IMR-90 (cell line): ENCODE data around the gene AMTN. TPM values are rescaled to one million over a fixed set of nuclear protein-coding genes. Genes with fewer than 3 reads are reported as not detected.
"Not testable (repeated sequence)": the region's sequence is repeated elsewhere in the genome, so short reads cannot be mapped to it uniquely, and the experiment has no call there.

Experiments
- ATAC-seq: fragments of 200-7000 bp; cut with Tn5 transposase; 2 replicates; pipeline ENCODE4 v1.9.1; 2020; ENCODE audit warnings: low read depth, mild to moderate bottlenecking, moderate library complexity
- BruUV-seq: library from RNA; stranded (reverse); fragments of 400-500 nt; replicated peaks from 2 replicates; lab custom pipeline; 2021; lab: Mats Ljungman, UMichigan
- CTCF ChIA-PET: fragments of 300-600 bp; formaldehyde crosslinking; extraction: SDS; loops from one replicate; lab custom pipeline; 2021; ENCODE audit warnings: antibody characterized with exemption; lab: Yijun Ruan, JAX
- POLR2A ChIA-PET: fragments of 300-600 bp; sonication (Branson Sonifier 250); formaldehyde crosslinking; loops from one replicate; lab custom pipeline; 2022; ENCODE audit warnings: antibody characterized with exemption; ENCODE audit not compliant: unreplicated experiment; lab: Charles Lee
- DNase-seq: peaks from one replicate; pipeline ENCODE4 v3.0.0; 2013
- H2AFZ ChIP-seq: replicated peaks from 2 replicates; pipeline ENCODE3; 2013; ENCODE audit warnings: low read length, mild to moderate bottlenecking; ENCODE audit not compliant: poor library complexity
- H2AK5ac ChIP-seq: 2 replicates; pipeline ENCODE4 v1.6.1; 2013; ENCODE audit warnings: low read depth, low read length, inconsistent platforms
- H2AK9ac ChIP-seq: replicated peaks from 2 replicates; pipeline ENCODE3; 2013; ENCODE audit warnings: mild to moderate bottlenecking, low read depth, low read length, moderate library complexity; ENCODE audit not compliant: poor library complexity
- H2BK120ac ChIP-seq: 2 replicates; pipeline ENCODE4 v1.6.1; 2013; ENCODE audit warnings: low read depth, low read length, inconsistent platforms
- H2BK15ac ChIP-seq: 3 replicates; pipeline ENCODE4 v1.6.1; 2013; ENCODE audit warnings: low read depth, low read length, inconsistent platforms
- H2BK20ac ChIP-seq: 2 replicates; pipeline ENCODE4 v1.6.1; 2013; ENCODE audit warnings: low read depth, mild to moderate bottlenecking, inconsistent platforms, low read length, moderate library complexity
- H2BK5ac ChIP-seq: 2 replicates; pipeline ENCODE4 v1.6.1; 2013; ENCODE audit warnings: mild to moderate bottlenecking, low read depth, low read length, inconsistent platforms; ENCODE audit not compliant: poor library complexity, severe bottlenecking
- H3K14ac ChIP-seq: replicated peaks from 2 replicates; pipeline ENCODE4 v1.6.1; 2013; ENCODE audit warnings: low read depth, low read length, inconsistent platforms
- H3K18ac ChIP-seq: 2 replicates; pipeline ENCODE4 v1.6.1; 2013; ENCODE audit warnings: low read depth, low read length, control low read depth
- H3K23ac ChIP-seq: 2 replicates; pipeline ENCODE4 v1.6.1; 2013; ENCODE audit warnings: low read depth, low read length, inconsistent platforms
- H3K27ac ChIP-seq: 2 replicates; pipeline ENCODE4 v1.5.1; 2013; ENCODE audit warnings: mild to moderate bottlenecking, control low read depth, low read length; ENCODE audit not compliant: insufficient read depth
- H3K27me3 ChIP-seq: 2 replicates; pipeline ENCODE4 v1.6.1; 2013; ENCODE audit warnings: low read length; ENCODE audit not compliant: control insufficient read depth, insufficient read depth
- H3K36me3 ChIP-seq: 2 replicates; pipeline ENCODE4 v1.6.1; 2013; ENCODE audit warnings: low read length, mixed read lengths; ENCODE audit not compliant: control insufficient read depth, insufficient read depth
- H3K4ac ChIP-seq: 2 replicates; pipeline ENCODE4 v1.6.1; 2013; ENCODE audit warnings: low read depth, low read length, inconsistent platforms
- H3K4me1 ChIP-seq: 2 replicates; pipeline ENCODE4 v1.6.1; 2013; ENCODE audit warnings: low read length, mixed read lengths; ENCODE audit not compliant: control insufficient read depth, insufficient read depth
- H3K4me2 ChIP-seq: 2 replicates; pipeline ENCODE4 v1.6.1; 2013; ENCODE audit warnings: low read depth, mild to moderate bottlenecking, control low read depth, low read length, moderate library complexity
- H3K4me3 ChIP-seq: 2 replicates; pipeline ENCODE4 v1.5.1; 2013; ENCODE audit warnings: low read depth, mild to moderate bottlenecking, control low read depth, low read length, moderate library complexity; ENCODE audit not compliant: insufficient read depth
- H3K56ac ChIP-seq: 2 replicates; pipeline ENCODE4 v1.6.1; 2013; ENCODE audit warnings: low read length, inconsistent platforms; ENCODE audit not compliant: insufficient read depth; ENCODE audit errors: extremely low read depth
- H3K79me1 ChIP-seq, 2 experiments: 2 replicates each; pipeline ENCODE4 v1.6.1; 2013; ENCODE audit warnings: low read length in 2 of 2, inconsistent platforms in 1 of 2, low read depth in 1 of 2
- H3K9ac ChIP-seq: 2 replicates; pipeline ENCODE4 v1.6.1; 2013; ENCODE audit warnings: low read depth, low read length, control low read depth
- H3K9me1 ChIP-seq: 2 replicates; pipeline ENCODE4 v1.6.1; 2013; ENCODE audit warnings: low read length, inconsistent platforms; ENCODE audit not compliant: insufficient read depth
- H3K9me3 ChIP-seq: 2 replicates; pipeline ENCODE4 v1.6.1; 2013; ENCODE audit warnings: low read length; ENCODE audit not compliant: control insufficient read depth, insufficient read depth
- H4K20me1 ChIP-seq: 2 replicates; pipeline ENCODE4 v1.6.1; 2013; ENCODE audit warnings: low read length, inconsistent platforms; ENCODE audit not compliant: insufficient read depth
- H4K5ac ChIP-seq: 2 replicates; pipeline ENCODE4 v1.6.1; 2013; ENCODE audit warnings: mild to moderate bottlenecking, low read depth, low read length, control low read depth
- H4K8ac ChIP-seq, 2 experiments: 2 replicates each; pipeline ENCODE4 v1.6.1; 2013; ENCODE audit warnings: low read depth in 2 of 2, low read length in 2 of 2, control low read depth in 1 of 2, inconsistent platforms in 1 of 2
- H4K91ac ChIP-seq: 2 replicates; pipeline ENCODE4 v1.6.1; 2013; ENCODE audit warnings: low read depth, low read length, inconsistent platforms; ENCODE audit not compliant: insufficient read depth
- WGBS, 2 experiments: methylation state at CpG; one replicate each; pipeline versions ENCODE4 v1.1.5 to v1.1.7; 2013; ENCODE audit warnings: missing lambda C conversion rate in 2 of 2; ENCODE audit not compliant: insufficient read length in 1 of 2; ENCODE audit errors: extremely low coverage in 2 of 2; 5-methylcytosine and 5-hydroxymethylcytosine counted together
- dilution Hi-C: fragments of 300-500 bp; cut with HindIII; formaldehyde crosslinking; loops from one replicate; pipeline ENCODE4 v1.14.3; 2018; ENCODE audit warnings: low sequenced_read_pairs; ENCODE audit not compliant: unreplicated experiment
- in situ Hi-C: fragments of 300-500 bp; cut with MboI; formaldehyde crosslinking; loops from 3 replicates; pipeline ENCODE4 v1.14.3; 2019; ENCODE audit warnings: low sequenced_read_pairs, inconsistent platforms, mixed read lengths
- intact Hi-C: fragments of 100-400 bp; cut with micrococcal nuclease; formaldehyde crosslinking; loops from 2 replicates; pipeline ENCODE4 v1.10.0; 2022
- polyA plus RNA-seq, 3 experiments: library from polyadenylated mRNA; depleted of rRNA; stranded (reverse); fragments of >200 nt; gene quantifications; 2 replicates each; pipeline ENCODE4 v1.2.3, GENCODE V29; 2012; ENCODE audit warnings: low replicate concordance in 1 of 3
- total RNA-seq: library from RNA; depleted of rRNA; stranded (reverse); fragments of >200 nt; gene quantifications from 2 replicates; pipeline ENCODE4 v1.2.3, GENCODE V29; 2012

Gene AMTN
- total and polyA plus RNA-seq, 2 of the 4 experiments (the other 2 are of a cell fraction) = not detected

DNA sequence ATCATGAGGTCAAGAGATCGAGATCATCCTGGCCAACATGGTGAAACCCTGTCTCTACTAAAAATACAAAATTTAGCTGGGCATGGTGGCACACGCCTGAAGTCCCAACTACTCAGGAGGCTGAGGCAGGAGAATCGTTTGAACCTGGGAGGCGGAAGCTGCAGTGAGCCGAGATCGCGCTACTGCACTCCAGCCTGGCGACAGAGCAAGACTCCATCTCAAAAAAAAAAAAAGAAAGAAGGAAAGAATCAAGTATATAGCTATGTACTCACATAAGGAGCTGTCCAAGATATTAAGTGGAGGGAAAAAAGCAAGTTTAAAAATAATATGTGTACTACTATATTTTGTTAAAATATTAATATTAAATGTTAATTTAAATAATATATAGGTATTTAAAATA, 16.5 kb upstream of the AMTN start:
- H2BK20ac ChIP-seq, CTCF ChIA-PET, H2BK5ac ChIP-seq, dilution Hi-C loops, POLR2A ChIA-PET, H3K14ac ChIP-seq, H4K5ac ChIP-seq, H4K20me1 ChIP-seq, intact Hi-C loops, H2BK120ac ChIP-seq, H2BK15ac ChIP-seq, H3K27me3 ChIP-seq, H4K91ac ChIP-seq, H3K9ac ChIP-seq, H3K79me1 ChIP-seq, H3K23ac ChIP-seq, ATAC-seq, H3K9me1 ChIP-seq, H3K27ac ChIP-seq, BruUV-seq, H2AK9ac ChIP-seq, H3K36me3 ChIP-seq, H3K4ac ChIP-seq, H2AFZ ChIP-seq, H3K4me1 ChIP-seq, H3K9me3 ChIP-seq, H3K4me3 ChIP-seq, H3K4me2 ChIP-seq, H3K56ac ChIP-seq, H4K8ac ChIP-seq, H2AK5ac ChIP-seq, H3K18ac ChIP-seq: not testable (repeated sequence)
- in situ Hi-C loops = loop anchor here (25.0 kb wide), 1 partner anchor 815 kb away; no protein-coding TSS in a partner anchor
- WGBS, 2 experiments = no CpG with 5 or more reads among the region's 8 CpGs
- peak; percentile 2 for DNase-seq
